WTC11 (cell line): ENCODE measurements around the gene COX19. TPM values are rescaled to one million over a fixed set of nuclear protein-coding genes. Genes with fewer than 3 reads are reported as not detected.

Experiments used
- ATAC-seq: fragments of 200-7000 bp; cut with Tn5 transposase; 2 replicates; pipeline ENCODE4 v1.10.0; 2021; ENCODE audit warnings: mild to moderate bottlenecking, moderate library complexity
- CTCF ChIA-PET: fragments of 300-600 bp; sonication (Branson Sonifier 250); formaldehyde crosslinking; loops from one replicate; lab custom pipeline; 2021; ENCODE audit warnings: antibody characterized with exemption; lab: Charles Lee
- POLR2A ChIA-PET: fragments of 350-600 bp; sonication (Branson Sonifier 250); formaldehyde crosslinking; loops from one replicate; lab custom pipeline; 2021; ENCODE audit warnings: antibody characterized with exemption; lab: Charles Lee
- DNase-seq: peaks from one replicate; pipeline ENCODE4 v3.0.0; 2021; ENCODE audit warnings: low spot score
- H3K27ac Mint-ChIP-seq: 2 replicates; pipeline ENCODE4 v1.8.0; 2021; ENCODE audit warnings: mixed read lengths
- H3K27me3 Mint-ChIP-seq: 2 replicates; pipeline ENCODE4 v1.8.0; 2021; ENCODE audit warnings: low read depth, mild to moderate bottlenecking, moderate library complexity, mixed read lengths
- H3K36me3 Mint-ChIP-seq: 2 replicates; pipeline ENCODE4 v1.8.0; 2021; ENCODE audit warnings: mixed read lengths
- H3K4me1 Mint-ChIP-seq: 2 replicates; pipeline ENCODE4 v1.8.0; 2022; ENCODE audit warnings: mixed read lengths
- H3K4me3 Mint-ChIP-seq: 2 replicates; pipeline ENCODE4 v1.8.0; 2021; ENCODE audit warnings: mild to moderate bottlenecking, moderate library complexity, mixed read lengths
- H3K9me3 Mint-ChIP-seq: 2 replicates; pipeline ENCODE4 v1.8.0; 2021; ENCODE audit warnings: mixed read lengths
- ATF1 ChIP-seq: sonication (generic); formaldehyde crosslinking; IDR thresholded peaks from 2 replicates; pipeline ENCODE4 v1.8.1; 2023; ENCODE audit warnings: mild to moderate bottlenecking, moderate library complexity, missing genetic modification reagents
- FOXJ3 ChIP-seq: sonication (generic); formaldehyde crosslinking; IDR thresholded peaks from 2 replicates; pipeline ENCODE4 v1.9.0; 2021; ENCODE audit warnings: missing genetic modification reagents, mild to moderate bottlenecking, borderline replicate concordance
- MXD4 ChIP-seq: fragments of 250-450 bp; sonication (Bioruptor Pico); IDR thresholded peaks from 2 replicates; pipeline ENCODE4 v1.8.0; 2021; ENCODE audit warnings: mild to moderate bottlenecking, moderate library complexity, borderline replicate concordance
- NR1H2 ChIP-seq: sonication (generic); formaldehyde crosslinking; IDR thresholded peaks from 2 replicates; pipeline ENCODE4 v1.9.0; 2021; ENCODE audit warnings: mild to moderate bottlenecking, moderate library complexity, missing genetic modification reagents
- NR2C2 ChIP-seq: sonication (generic); formaldehyde crosslinking; IDR thresholded peaks from 2 replicates; pipeline ENCODE4 v1.8.0; 2022; ENCODE audit warnings: mild to moderate bottlenecking, missing genetic modification reagents
- SMAD4 ChIP-seq: sonication (generic); formaldehyde crosslinking; IDR thresholded peaks from 2 replicates; pipeline ENCODE4 v1.8.0; 2022; ENCODE audit warnings: mild to moderate bottlenecking, missing genetic modification reagents
- SOX15 ChIP-seq: fragments of 250-450 bp; sonication (Bioruptor Pico); IDR thresholded peaks from 2 replicates; pipeline ENCODE4 v1.9.0; 2021; ENCODE audit warnings: mild to moderate bottlenecking
- ZNF121 ChIP-seq: sonication (generic); formaldehyde crosslinking; IDR thresholded peaks from 2 replicates; pipeline ENCODE4 v1.8.0; 2023; ENCODE audit warnings: missing genetic modification reagents
- ZNF263 ChIP-seq: sonication (generic); formaldehyde crosslinking; IDR thresholded peaks from 2 replicates; pipeline ENCODE4 v1.8.1; 2022; ENCODE audit warnings: low read depth, mild to moderate bottlenecking, moderate library complexity, missing genetic modification reagents
- total RNA-seq: library from RNA; stranded (reverse); gene quantifications from 3 replicates; pipeline ENCODE4 v1.2.3, GENCODE V29; 2021
- TF ChIP-seq, protein P1 (sequence below): sonication (generic); formaldehyde crosslinking; IDR thresholded peaks from 2 replicates; pipeline ENCODE4 v1.8.0; 2023; ENCODE audit warnings: missing genetic modification reagents, mild to moderate bottlenecking, borderline replicate concordance
- TF ChIP-seq, protein P2 (sequence below): fragments of 200-600 bp; IDR thresholded peaks from 2 replicates; pipeline ENCODE4 v1.8.0; 2022; ENCODE audit warnings: antibody characterized with exemption
- TF ChIP-seq, protein P3 (sequence below): sonication (generic); formaldehyde crosslinking; IDR thresholded peaks from 2 replicates; pipeline ENCODE4 v1.8.1; 2022; ENCODE audit warnings: low read depth, mild to moderate bottlenecking, moderate library complexity, missing genetic modification reagents, borderline replicate concordance
- TF ChIP-seq, protein P4 (sequence below): sonication (generic); formaldehyde crosslinking; IDR thresholded peaks from 2 replicates; pipeline ENCODE4 v1.8.1; 2022; ENCODE audit warnings: low read depth, missing genetic modification reagents, borderline replicate concordance
- TF ChIP-seq, protein P5 (sequence below): fragments of 250-450 bp; sonication (Bioruptor Pico); IDR thresholded peaks from 2 replicates; pipeline ENCODE4 v2.1.2; 2022; ENCODE audit warnings: mild to moderate bottlenecking, moderate library complexity
- TF ChIP-seq, protein P6 (sequence below): fragments of 250-450 bp; sonication (Bioruptor Pico); IDR thresholded peaks from 2 replicates; pipeline ENCODE4 v1.9.0; 2021; ENCODE audit warnings: mild to moderate bottlenecking
- TF ChIP-seq, protein P7 (sequence below): sonication (generic); formaldehyde crosslinking; IDR thresholded peaks from 2 replicates; pipeline ENCODE4 v1.8.1; 2023; ENCODE audit warnings: mild to moderate bottlenecking, moderate library complexity, missing genetic modification reagents
- TF ChIP-seq, protein P8 (sequence below): sonication (generic); formaldehyde crosslinking; conservative IDR thresholded peaks from 2 replicates; pipeline ENCODE4 v1.8.1; 2022; ENCODE audit warnings: mild to moderate bottlenecking, missing genetic modification reagents
- TF ChIP-seq, protein P9 (sequence below): sonication (generic); formaldehyde crosslinking; IDR thresholded peaks from 2 replicates; pipeline ENCODE4 v1.8.0; 2022; ENCODE audit warnings: missing genetic modification reagents

Gene COX19
- total RNA-seq, 1 experiment from 2014 or later: 13.2 TPM

DNA sequence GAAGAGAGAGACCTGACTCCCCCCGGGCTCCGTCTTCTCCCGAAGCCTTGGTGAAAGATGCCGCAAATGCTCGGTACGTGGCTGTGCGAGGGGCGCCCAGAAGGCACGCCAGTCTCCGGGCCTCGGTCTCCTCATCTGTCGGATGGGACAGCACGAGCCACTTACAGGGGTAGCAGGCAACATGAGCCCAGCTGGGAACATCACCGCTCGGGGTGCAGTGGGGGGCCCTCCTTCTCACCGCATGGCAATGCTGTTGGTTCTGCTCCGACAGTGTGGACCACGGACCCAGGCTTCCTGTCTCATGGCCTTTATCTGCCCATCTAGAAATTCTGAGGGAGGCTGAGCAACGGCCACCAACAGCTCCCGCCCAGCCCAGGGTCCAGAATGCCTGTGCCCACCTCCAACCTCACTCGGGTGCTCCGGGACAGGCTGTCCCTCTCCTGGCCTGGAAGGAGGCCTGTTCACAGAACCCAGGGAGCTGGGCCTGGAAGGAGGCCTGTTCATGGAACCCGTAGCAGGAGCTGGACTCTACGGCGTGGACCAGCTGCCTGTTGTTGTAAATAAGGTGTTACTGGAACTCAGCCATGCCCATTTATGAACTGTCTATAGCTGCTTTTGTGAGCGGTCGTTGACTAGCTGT is 36.7 kb downstream of the COX19 start (continued):
- TF ChIP-seq SMAD4: no peak

DNA sequence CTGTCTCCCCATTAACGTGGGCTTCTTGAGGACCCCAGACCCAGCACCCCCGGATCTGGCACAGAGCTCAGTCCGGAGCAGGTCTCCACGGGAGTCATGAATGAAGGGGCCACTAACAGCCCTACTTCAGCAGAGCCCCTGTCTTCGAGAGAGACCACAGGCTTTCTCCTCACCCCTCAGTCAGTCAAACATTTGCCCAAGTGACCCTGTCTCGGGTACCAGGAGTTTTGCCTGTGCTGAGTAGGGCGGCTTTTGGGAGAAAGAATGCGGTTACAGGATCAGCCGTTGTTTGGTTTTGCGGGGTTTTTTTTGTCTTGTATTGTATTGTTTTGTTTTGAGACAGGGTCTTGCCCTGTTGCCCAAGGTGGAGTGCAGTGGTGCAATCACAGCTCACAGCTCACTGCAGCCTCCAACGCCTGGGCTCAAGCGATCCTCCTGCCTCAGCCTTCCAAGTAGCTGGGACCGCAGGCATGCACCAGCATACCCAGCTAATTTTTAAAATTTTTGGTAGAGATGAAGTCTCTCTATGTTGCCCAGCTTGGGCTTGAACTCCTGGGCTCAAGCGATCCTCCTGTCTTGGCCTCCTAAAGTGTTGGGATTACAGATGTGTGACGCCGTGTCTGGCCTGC is 37.4 kb downstream of the COX19 start:
- H3K27ac Mint-ChIP-seq: no peak overlapping the region
- ATAC-seq (no peak), DNase-seq (no peak)
- ChIA-PET POLR2A (no interaction called here), CTCF (no interaction called here)
- no peaks in the 10 kb centered on the region for H3K36me3 Mint-ChIP-seq
- H3K4me1 Mint-ChIP-seq: no peaks in the 10 kb centered on the region
- no peak overlapping the region for H3K4me3 Mint-ChIP-seq
- H3K9me3 Mint-ChIP-seq: peaks cover 4% of the 10 kb centered on the region; the same call in 1 of the 2 replicates
- H3K27me3 Mint-ChIP-seq: peaks cover 25% of the 10 kb centered on the region
- TF ChIP-seq, protein P1, sequence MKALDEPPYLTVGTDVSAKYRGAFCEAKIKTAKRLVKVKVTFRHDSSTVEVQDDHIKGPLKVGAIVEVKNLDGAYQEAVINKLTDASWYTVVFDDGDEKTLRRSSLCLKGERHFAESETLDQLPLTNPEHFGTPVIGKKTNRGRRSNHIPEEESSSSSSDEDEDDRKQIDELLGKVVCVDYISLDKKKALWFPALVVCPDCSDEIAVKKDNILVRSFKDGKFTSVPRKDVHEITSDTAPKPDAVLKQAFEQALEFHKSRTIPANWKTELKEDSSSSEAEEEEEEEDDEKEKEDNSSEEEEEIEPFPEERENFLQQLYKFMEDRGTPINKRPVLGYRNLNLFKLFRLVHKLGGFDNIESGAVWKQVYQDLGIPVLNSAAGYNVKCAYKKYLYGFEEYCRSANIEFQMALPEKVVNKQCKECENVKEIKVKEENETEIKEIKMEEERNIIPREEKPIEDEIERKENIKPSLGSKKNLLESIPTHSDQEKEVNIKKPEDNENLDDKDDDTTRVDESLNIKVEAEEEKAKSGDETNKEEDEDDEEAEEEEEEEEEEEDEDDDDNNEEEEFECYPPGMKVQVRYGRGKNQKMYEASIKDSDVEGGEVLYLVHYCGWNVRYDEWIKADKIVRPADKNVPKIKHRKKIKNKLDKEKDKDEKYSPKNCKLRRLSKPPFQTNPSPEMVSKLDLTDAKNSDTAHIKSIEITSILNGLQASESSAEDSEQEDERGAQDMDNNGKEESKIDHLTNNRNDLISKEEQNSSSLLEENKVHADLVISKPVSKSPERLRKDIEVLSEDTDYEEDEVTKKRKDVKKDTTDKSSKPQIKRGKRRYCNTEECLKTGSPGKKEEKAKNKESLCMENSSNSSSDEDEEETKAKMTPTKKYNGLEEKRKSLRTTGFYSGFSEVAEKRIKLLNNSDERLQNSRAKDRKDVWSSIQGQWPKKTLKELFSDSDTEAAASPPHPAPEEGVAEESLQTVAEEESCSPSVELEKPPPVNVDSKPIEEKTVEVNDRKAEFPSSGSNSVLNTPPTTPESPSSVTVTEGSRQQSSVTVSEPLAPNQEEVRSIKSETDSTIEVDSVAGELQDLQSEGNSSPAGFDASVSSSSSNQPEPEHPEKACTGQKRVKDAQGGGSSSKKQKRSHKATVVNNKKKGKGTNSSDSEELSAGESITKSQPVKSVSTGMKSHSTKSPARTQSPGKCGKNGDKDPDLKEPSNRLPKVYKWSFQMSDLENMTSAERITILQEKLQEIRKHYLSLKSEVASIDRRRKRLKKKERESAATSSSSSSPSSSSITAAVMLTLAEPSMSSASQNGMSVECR (CRISPR knock-in tag): no peak
- TF ChIP-seq ZNF263 (no peak), NR1H2 (CRISPR knock-in tag) (no peak), ZNF121 (CRISPR knock-in tag) (no peak), SOX15 (CRISPR knock-in tag) (no peak), ATF1 (no peak), NR2C2 (CRISPR knock-in tag) (no peak), MXD4 (CRISPR knock-in tag) (no peak), FOXJ3 (no peak)
- TF ChIP-seq, protein P2, sequence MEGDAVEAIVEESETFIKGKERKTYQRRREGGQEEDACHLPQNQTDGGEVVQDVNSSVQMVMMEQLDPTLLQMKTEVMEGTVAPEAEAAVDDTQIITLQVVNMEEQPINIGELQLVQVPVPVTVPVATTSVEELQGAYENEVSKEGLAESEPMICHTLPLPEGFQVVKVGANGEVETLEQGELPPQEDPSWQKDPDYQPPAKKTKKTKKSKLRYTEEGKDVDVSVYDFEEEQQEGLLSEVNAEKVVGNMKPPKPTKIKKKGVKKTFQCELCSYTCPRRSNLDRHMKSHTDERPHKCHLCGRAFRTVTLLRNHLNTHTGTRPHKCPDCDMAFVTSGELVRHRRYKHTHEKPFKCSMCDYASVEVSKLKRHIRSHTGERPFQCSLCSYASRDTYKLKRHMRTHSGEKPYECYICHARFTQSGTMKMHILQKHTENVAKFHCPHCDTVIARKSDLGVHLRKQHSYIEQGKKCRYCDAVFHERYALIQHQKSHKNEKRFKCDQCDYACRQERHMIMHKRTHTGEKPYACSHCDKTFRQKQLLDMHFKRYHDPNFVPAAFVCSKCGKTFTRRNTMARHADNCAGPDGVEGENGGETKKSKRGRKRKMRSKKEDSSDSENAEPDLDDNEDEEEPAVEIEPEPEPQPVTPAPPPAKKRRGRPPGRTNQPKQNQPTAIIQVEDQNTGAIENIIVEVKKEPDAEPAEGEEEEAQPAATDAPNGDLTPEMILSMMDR: no peak
- TF ChIP-seq, protein P3, sequence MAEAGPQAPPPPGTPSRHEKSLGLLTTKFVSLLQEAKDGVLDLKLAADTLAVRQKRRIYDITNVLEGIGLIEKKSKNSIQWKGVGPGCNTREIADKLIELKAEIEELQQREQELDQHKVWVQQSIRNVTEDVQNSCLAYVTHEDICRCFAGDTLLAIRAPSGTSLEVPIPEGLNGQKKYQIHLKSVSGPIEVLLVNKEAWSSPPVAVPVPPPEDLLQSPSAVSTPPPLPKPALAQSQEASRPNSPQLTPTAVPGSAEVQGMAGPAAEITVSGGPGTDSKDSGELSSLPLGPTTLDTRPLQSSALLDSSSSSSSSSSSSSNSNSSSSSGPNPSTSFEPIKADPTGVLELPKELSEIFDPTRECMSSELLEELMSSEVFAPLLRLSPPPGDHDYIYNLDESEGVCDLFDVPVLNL (CRISPR knock-in tag): no peak
- TF ChIP-seq, protein P4, sequence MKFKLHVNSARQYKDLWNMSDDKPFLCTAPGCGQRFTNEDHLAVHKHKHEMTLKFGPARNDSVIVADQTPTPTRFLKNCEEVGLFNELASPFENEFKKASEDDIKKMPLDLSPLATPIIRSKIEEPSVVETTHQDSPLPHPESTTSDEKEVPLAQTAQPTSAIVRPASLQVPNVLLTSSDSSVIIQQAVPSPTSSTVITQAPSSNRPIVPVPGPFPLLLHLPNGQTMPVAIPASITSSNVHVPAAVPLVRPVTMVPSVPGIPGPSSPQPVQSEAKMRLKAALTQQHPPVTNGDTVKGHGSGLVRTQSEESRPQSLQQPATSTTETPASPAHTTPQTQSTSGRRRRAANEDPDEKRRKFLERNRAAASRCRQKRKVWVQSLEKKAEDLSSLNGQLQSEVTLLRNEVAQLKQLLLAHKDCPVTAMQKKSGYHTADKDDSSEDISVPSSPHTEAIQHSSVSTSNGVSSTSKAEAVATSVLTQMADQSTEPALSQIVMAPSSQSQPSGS (CRISPR knock-in tag): no peak
- TF ChIP-seq, protein P5, sequence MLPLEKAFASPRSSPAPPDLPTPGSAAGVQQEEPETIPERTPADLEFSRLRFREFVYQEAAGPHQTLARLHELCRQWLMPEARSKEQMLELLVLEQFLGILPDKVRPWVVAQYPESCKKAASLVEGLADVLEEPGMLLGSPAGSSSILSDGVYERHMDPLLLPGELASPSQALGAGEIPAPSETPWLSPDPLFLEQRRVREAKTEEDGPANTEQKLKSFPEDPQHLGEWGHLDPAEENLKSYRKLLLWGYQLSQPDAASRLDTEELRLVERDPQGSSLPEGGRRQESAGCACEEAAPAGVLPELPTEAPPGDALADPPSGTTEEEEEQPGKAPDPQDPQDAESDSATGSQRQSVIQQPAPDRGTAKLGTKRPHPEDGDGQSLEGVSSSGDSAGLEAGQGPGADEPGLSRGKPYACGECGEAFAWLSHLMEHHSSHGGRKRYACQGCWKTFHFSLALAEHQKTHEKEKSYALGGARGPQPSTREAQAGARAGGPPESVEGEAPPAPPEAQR (CRISPR knock-in tag): no peak
- TF ChIP-seq, protein P6, sequence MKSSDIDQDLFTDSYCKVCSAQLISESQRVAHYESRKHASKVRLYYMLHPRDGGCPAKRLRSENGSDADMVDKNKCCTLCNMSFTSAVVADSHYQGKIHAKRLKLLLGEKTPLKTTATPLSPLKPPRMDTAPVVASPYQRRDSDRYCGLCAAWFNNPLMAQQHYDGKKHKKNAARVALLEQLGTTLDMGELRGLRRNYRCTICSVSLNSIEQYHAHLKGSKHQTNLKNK (CRISPR knock-in tag): no peak
- TF ChIP-seq, protein P7, sequence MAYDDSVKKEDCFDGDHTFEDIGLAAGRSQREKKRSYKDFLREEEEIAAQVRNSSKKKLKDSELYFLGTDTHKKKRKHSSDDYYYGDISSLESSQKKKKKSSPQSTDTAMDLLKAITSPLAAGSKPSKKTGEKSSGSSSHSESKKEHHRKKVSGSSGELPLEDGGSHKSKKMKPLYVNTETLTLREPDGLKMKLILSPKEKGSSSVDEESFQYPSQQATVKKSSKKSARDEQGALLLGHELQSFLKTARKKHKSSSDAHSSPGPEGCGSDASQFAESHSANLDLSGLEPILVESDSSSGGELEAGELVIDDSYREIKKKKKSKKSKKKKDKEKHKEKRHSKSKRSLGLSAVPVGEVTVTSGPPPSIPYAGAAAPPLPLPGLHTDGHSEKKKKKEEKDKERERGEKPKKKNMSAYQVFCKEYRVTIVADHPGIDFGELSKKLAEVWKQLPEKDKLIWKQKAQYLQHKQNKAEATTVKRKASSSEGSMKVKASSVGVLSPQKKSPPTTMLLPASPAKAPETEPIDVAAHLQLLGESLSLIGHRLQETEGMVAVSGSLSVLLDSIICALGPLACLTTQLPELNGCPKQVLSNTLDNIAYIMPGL: no peak
- TF ChIP-seq, protein P8, sequence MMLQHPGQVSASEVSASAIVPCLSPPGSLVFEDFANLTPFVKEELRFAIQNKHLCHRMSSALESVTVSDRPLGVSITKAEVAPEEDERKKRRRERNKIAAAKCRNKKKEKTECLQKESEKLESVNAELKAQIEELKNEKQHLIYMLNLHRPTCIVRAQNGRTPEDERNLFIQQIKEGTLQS: no peak
- TF ChIP-seq, protein P9, sequence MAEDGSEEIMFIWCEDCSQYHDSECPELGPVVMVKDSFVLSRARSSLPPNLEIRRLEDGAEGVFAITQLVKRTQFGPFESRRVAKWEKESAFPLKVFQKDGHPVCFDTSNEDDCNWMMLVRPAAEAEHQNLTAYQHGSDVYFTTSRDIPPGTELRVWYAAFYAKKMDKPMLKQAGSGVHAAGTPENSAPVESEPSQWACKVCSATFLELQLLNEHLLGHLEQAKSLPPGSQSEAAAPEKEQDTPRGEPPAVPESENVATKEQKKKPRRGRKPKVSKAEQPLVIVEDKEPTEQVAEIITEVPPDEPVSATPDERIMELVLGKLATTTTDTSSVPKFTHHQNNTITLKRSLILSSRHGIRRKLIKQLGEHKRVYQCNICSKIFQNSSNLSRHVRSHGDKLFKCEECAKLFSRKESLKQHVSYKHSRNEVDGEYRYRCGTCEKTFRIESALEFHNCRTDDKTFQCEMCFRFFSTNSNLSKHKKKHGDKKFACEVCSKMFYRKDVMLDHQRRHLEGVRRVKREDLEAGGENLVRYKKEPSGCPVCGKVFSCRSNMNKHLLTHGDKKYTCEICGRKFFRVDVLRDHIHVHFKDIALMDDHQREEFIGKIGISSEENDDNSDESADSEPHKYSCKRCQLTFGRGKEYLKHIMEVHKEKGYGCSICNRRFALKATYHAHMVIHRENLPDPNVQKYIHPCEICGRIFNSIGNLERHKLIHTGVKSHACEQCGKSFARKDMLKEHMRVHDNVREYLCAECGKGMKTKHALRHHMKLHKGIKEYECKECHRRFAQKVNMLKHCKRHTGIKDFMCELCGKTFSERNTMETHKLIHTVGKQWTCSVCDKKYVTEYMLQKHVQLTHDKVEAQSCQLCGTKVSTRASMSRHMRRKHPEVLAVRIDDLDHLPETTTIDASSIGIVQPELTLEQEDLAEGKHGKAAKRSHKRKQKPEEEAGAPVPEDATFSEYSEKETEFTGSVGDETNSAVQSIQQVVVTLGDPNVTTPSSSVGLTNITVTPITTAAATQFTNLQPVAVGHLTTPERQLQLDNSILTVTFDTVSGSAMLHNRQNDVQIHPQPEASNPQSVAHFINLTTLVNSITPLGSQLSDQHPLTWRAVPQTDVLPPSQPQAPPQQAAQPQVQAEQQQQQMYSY (CRISPR knock-in tag): no peak
